ENCODE measurements around the gene FBLIM1.

FBLIM1 gene

DNA sequence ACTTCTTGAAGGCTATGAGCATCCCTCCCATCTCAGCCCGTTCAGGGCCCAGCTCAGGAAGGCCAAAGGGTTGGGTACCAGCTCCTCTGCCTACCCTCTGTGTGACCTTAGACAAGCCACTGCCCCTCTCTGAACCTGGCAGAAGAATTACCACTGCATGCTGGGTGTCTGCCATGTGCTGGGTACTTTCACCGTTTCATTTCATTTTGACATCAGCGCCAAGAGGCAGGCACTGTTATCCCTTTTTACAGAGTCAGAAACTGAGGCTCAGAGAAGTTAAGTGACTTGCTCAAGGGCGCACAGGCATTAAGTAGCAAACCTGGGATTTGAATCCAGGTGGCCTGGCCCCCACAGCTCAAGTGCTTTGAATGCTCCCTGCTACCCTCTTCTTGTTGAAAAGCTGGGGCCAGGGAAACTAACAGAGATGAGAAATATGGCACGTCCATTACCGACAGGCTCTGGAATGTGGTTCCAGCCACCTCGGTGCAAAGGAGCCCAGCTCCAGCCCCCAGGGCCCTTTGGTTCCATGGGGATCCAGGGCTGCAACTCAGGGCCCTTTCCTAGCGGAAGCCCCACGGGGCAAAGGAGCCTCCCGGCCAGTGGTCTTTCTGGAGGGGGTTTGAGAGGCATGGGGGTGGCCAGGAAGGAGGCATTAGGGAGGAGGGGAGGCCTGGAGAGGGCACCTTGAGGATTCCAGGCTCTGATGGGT lies 9.8 kb upstream of the FBLIM1 start:
- no peak for DNase-seq

DNA sequence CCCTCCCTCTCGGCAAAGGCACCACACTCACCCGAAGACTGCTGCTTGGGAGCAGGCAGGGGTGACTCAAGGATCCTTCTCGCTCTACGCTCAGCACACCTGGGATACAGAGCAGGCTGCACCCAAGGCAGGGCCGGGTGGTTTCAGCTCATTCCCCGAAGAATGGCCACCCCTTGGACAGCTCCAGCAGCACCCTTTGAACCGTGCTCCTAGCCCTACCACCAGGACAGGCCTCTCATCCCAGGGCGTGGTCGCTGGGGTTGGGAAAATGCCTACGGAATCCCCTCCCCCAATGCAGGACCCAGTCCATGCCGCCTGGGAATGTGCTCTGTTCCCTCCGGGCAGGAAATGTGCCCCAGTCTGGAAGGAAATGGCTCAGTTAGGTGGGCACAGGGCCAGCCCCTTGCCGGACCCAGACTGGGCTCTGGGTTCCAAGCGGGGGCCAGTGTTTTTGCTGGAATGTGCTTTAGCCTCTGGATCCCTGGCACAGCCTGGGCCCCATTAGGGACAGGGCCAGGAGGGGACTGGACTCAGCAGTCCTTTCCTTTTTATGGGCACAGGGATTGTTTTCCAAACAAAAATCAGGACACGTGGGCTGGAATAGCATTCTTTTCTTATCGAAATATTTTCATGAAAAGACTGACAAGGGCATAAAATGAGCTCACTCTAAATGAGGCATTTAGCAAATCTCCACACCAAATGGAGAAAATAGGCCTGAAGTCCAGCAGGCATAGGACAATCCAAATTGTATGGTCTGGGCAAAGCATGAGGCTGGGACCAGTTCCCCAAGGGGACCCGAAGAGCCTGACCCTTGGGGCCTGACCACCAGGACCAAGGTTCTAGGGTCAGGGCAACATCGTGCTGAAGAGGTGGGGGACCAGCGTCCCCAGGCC lies 8.9 kb upstream of the FBLIM1 start:
- no peak for DNase-seq

DNA sequence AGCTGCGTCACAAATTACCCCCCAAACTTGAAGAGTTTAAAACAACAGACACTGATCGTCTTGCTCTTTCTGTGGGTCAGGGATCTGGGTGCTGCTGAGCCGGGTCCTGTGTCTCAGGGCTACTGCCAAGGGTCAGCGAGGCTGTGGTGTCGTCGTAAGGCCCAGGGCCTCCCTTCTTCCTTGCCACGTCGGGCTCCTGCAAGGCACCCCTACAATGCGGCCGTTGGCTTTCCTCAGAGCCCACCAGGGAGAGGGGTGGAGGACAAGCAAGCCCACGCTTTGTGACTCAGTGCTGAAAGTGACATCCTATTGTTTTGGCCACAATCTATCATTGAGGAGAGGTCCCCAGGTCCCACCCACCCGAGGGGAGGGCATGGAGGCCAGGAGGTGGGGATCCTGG lies 7.7 kb upstream of the FBLIM1 start:
- no peak for DNase-seq

DNA sequence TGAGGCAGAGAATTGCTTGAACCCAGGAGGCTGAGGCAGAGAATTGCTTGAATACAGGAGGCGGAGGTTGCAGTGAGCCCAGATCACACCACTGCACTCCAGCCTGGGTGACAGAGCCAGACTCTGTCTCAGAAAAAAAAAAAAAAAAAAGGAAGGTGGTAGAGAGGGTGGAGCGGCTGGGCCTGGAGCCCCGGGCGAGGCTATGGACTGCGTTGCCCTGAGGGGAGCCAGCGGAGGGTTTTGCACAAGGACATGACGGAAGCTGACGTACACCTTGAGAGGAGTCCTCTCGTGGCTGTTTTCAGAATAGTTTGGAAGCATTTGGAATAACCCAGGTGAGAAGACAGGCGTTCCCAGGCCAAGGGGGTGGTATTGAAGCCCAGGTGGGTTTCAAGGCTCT lies 6.9 kb upstream of the FBLIM1 start:
- DNase-seq = no peak

DNA sequence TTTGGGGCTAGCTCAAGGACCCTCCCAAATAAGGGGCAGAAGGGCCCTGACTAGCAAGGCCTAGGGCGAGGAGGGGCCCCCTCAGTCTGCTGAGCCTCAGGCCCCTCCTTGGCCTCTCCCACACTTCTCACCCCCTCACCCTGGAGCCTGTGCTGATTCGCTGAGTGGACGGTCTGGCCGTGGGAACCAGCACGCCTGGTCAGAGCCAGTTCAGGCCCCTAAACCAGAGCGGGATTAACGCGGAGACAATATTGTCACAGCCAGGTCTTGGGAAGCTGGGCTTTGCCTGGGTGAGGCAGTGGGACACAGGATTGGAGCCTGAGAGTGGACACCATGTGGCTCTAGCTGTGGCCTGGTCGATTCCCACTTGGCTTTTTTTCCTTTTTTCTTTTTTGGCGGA lies 4.8 kb upstream of the FBLIM1 start:
- no peak for DNase-seq

DNA sequence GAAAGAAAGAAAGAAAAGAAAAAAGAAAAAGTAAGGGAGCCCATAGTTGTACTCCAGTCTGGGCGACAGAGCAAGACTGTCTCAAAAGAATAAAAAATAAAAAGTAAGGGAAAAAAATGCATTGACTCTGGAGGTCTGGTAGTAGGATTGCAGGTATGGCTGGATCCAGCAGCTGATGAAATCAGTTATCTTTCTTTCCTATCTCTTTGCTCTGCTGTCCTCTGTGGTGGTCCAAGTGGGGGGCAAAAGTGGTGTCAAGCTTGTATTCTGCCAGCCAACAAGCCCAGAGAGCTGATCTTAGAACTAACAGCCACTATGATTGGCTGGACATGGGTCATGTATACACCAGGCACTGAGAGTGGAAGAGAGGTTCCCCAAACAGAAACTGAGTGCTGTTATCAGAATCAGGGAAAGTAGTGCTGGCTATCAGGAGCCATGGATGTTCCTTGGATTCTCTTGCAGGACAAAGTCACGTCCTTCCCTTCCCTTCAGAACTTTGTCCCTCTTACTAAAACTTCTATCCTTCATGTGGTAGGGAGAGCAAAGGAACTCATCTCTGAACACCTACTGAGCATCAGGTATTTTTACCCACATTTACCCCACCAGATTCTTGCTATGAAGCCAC lies 3.5 kb upstream of the FBLIM1 start:
- DNase-seq = no peak

DNA sequence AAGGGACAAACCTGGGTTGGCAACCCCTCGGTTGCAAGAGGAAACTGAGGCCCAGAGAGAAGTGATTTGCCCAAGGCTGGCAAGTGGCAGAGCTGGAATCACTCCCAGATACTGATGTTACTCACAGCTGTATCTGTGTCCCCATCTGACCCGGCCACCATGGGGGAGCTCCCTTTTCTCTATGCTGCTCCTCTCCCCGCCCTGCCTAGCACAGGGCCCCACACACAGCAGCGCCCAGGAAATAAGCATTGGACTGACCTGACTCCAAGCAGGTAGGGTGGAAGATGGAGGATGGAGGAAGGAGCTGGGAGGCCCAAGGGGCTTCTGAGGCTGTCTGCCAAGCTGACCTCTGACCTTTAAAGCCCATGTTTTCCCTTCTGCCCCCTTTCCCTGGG lies 3.0 kb upstream of the FBLIM1 start:
- DNase-seq = no peak

DNA sequence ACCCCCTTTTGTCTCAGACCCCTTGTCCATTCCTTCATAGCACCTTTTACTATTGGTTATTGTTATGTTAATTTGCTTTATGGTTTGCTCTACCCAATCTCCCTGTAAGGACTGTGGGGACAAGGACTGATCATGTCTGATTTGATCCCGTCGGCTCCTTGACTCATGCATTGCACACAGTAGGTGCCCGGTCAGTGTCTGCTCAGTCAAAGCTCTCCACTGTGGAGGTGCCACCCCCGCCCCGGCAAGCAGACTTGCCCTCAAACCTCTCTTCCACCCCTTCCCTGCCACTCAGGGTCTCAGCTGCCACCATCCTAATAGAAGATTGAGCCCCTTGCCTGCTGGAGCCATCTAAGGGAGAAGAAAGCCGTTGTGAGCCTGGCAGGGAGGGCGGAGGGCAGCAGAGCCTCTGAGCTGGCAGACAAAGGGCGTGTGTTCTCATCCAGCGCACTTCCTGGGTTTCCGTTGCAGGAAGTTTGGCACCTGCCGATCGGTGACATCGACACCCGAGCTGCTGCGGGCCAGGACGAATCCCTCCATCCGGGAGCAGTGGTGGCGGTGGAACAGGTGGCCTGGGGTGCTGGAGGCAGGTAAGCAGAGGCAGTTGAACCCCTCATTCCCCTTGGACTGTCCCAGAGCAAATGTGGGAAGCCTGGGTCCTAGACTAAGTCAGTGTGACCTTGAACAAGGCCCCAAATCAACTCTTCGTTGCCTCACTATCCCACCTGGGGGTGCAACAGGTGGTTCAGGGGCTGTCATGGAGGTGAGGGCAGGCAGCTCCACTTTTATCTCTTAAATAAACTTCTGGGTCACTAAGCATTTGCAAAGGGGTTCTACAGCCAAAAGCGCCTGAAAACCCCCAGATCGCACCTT lies 2.2 kb upstream of the FBLIM1 start:
- DNase-seq = no peak

DNA sequence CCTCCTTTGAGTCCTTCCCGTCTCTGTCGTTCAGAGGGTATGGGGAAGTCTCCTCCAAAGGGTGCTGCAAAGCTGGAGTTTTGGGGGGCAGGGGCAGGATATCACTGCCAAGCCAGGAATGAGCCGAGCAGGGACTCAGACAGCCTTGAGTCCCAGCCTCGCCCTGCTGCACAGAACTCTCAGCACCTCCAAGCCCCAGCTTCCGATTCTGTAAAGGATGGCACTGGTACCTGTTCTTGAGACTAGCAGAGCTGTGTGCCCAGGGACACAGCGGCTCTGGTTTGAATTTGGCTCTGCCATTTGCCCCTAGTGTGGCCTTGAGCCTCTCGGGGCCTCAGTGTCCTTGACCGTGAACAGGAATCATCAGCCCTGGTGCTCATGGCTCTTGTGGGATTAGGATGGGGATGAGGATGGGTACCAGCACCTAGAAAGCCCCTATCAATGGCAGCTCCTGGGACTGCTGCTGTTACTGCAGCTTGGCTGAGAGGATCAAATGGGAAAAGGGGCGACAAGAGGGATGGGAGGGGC lies 1.5 kb upstream of the FBLIM1 start:
- no peak for DNase-seq

DNA sequence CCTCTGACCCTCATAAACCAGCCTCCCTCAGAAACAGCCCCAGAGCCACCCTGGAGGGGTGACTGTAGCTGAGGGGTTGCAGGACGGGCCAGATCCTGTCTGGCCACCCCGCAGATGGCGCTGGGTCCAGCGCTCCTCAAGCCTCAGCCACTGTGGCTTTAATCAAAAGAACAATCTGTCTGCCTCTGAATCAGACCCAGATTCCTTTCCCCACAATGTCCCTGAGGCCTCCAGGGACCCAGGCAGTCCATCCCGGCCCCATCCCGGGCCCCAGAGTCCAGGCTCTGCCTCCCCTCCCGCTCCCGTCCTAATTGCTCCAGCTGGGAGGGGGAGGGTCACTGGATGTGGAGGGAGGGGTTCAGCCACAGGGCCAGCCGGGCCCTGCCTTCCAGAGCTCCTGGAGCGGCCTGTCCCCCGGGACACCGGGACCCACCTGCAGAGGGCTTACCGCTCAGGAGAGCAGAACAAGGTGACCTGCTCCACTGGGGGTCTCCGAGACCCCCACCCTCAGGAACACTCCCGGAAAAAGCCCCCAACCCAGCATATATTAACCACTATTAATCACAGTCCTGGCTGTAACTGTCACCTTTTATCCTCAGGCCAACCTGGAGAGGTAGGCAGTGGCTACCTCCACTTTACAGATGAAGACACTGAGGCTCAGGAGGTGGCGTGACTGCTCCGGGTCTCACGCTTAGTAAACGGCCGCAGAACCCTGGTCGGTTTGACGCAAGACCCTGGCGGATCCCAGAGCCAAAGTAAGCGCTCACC lies 836 bp upstream of the FBLIM1 start:
- no peak for DNase-seq

DNA sequence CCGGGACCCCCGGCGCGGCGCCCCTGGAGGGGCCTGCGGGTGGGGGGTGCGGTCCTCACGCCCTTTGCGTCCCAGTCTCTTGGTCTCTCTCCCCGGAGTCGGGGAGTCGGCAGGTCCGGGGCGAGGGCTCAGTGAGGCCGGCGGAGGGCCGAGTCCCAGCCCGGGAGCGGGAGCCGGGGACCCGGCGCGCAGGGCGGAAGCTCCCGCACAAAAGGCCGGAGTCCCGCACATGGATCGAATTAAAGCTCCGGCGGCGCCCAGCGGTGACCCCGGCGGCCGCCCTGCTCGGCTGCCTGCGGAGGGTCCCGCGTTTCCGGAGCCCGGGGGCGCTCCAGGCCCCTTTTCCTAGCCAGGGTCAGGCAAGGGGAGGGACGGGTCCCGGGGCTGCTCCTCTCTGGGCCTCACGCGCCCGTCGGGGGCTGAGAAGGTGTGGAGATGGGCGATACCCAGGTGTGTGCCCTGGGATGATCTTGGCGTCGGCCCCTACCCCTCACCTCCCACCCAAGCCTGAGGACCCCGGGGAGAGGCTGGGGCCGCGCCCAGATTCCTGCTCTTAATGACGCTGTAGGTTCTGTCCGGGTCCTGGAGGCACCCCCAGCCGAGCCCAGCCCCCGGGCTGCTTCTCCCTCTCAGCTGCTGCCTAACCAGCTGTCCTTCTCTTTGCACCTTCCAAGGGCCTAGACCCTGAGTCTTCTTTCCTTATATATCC lies 512 bp downstream of the FBLIM1 start:
- DNase-seq = no peak

DNA sequence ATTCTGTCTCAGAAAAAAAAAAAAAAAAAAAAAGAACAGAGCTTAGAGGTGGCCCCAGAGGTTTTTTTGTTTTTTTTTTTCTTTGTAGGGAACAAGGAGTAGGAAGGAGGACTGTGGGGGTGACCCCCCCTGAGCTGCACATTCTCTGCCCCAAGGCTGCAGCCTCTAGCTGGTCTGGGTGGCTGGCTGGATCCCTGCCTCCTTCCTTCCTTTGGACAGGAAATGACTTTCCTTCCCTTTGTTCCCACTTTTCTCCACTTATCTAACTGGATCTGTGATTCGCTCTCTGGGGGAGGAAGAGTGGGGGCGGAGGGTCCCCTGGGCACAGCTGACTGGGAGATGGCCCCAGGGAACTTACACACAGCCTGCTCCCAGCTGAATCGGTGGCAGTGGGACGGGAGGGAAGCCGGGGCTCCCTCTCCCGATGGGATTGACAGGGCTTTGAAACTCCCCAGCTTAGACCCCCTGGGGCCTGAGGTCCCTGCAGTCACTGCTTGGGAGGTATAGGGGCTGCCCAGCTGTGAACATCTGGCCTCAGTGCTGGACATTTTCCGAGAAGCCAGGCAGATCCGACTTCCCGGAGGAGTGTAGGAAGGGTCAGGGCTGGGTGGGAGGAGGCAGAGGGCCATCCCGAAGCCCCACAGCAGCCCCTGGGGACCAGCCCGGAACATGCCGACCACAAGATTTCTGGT lies 2.1 kb downstream of the FBLIM1 start:
- no peak for DNase-seq

DNA sequence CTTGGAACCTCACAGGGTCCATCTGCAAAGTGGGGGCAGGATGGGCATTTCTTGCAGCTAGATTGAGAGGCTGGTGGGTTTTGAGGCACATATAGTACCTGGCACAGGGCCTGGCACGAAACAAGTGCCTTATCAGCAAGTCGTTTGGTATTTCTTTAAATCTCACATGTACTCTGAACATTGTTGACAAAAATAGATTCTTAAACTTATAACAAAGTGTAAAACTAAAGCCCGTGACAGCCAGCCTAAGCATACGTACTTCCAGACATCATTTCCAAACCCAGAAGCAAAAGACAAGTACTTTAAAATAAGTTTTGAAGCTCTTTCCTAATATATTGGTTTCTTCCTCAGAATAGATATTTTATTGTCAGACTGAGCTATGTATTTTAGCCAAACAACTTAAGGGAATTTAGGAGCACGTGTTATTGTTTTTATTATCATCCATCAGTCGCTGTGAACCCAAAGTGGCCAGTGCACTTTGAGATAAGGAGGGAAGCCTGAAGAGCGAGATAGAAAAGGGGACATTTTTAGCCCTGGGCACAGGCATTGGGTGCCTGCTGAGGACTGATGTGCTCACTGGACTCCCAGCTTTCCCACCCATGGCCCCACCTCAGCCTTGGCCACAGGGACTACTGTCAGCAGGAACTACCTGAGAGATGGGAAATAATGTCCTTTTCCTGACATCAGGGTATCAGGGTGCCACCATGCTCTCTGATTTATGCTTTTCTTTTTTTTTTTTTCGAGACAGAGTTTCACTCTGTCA lies 3.0 kb downstream of the FBLIM1 start:
- no peak for DNase-seq

DNA sequence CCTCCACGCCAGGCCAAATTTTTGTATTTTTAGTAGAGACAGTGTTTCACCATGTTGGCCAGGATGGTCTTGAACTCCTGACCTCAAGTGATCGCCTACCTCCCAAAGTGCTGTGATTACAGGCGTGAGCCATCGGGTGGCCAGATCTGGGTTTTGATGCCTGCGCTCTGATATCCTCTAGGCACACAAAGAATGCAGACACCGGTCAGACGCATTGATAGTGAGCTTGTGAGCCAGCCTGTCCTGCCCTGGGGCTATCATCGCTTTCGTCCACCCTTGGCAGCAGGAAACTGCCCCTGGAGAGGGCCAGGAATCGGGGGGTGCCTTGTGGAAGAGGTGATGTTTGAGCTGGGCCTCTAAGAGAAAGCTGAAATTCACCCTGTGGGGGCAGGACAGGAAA lies 4.0 kb downstream of the FBLIM1 start:
- no peak for DNase-seq

DNA sequence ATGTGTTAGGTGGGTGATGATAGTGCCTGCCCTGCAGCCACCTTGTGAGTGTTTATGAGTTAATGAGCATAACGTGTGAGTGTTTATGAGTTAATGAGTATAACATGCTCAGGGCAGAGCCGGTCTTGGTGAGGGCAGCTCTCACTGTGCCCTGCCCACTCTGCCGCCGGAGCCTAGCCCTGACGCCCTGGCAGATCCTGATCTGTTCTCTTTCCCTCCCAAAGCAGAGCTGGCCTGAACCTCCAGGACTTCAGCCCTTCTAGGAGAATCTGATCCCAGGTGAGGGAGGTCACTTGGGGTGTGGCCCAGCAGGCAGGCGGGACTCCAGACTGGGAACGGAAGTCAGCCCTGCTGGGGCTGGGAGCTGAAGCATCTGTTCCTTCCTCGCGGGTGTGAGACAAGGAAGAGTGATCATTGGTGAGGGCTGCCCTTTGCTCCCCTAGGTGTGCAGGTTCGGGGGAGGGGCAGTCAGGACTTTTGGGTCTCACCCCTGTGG lies 5.7 kb downstream of the FBLIM1 start:
- no peak for DNase-seq

DNA sequence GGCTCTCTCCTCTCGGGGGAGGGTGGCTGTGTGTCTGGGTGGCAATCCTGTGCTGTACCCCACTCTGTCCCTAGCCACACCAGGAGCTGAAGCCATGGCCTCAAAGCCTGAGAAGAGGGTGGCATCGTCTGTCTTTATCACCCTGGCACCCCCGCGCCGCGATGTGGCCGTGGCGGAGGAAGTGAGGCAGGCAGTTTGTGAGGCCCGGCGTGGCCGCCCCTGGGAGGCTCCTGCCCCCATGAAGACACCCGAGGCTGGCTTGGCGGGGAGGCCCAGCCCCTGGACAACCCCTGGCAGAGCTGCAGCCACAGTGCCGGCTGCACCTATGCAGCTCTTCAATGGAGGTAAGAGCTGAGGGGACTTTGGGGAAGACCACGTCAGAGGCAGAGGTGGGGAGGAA lies 6.3 kb downstream of the FBLIM1 start:
- DNase-seq = no peak

DNA sequence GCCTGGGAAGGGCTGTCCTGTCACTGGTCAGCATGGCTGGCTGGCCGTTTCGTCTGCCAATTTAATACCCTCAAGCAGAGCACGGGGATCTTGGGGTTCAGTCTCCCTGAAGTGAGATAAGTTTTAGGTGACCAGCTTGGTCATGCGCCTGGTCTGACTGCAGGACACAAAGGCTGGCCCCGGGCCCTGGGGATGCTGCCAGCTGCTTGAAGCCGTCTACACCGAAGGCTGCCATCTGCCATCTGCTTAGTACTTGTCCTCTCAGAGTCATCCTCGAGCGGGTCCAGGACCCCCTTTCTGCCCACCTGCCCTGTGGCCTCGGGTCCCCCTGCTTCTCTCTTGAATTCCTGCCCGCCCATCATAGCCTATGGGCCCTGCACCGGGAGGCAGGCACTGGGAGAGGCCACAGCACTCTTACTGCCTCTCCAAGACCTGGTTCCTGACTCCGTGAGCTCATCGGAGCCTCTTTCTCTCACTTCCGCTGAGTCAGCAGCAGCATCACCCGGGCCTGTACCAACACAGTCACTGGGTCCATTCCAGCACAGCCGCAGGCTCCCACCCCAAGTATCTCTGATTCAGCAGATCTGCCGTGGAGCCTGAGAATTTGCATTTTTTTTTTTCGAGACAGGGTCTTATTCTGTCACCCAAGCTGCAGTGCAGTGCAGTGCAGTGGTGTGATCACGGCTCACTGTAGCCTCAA lies 7.0 kb downstream of the FBLIM1 start:
- DNase-seq = no peak

DNA sequence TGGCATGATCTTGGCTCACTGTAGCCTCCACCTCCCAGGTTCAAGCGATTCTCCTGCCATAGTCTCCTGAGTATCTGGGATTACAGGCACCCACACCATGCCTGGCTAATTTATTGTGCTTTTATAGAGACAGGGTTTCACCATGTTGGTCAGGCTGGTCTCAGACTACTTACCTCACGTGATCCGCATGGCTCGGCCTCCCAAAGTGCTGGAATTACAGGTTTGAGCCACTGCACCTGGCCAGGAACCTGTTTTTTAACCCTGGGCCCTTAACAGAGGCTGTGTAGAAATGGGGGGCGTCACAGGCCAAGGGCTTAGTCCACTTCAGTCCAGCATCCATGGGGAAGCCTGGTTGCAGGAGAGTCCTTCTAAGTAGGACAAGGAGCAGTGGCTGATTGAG lies 9.3 kb downstream of the FBLIM1 start:
- no peak for DNase-seq

DNA sequence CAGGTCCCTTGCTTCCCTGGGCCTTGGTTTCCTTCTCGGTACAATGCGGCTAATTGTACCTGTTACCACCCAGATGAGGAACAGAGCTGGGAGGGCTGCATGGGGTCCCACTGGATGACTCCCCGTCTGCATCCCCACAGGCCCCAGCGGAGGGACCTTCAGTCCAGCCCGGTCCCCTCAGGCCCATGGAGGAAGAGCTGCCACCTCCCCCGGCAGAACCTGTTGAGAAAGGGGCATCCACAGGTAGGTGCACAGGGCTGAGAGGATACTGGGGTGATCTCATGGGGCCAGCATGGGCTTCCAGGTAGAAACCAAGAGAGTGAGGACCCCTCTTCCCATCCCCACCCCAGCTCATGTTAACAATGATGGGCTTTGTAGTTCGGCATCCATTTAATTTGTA lies 9.8 kb downstream of the FBLIM1 start:
- no peak for DNase-seq
